Left ventricle myocardium inferior (tissue), 1 donor: ENCODE data around the gene MVB12A. TPM values are rescaled to one million over a fixed set of nuclear protein-coding genes. Genes with fewer than 3 reads are reported as not detected.

Source experiments
- DNase-seq: peaks from one replicate; pipeline ENCODE4 v3.0.0-alpha.2; 2020
- H3K27ac ChIP-seq: fragments of 200-600 bp; replicated peaks from 2 replicates; pipeline ENCODE4 v1.8.0; 2021
- H3K27me3 ChIP-seq: fragments of 200-600 bp; 2 replicates; pipeline ENCODE4 v1.8.0; 2021; ENCODE audit warnings: low read depth
- H3K36me3 ChIP-seq: fragments of 200-600 bp; 2 replicates; pipeline ENCODE4 v1.8.0; 2021
- H3K4me1 ChIP-seq: fragments of 200-600 bp; 2 replicates; pipeline ENCODE4 v1.8.0; 2021
- H3K4me3 ChIP-seq: fragments of 200-600 bp; 2 replicates; pipeline ENCODE4 v1.8.0; 2021; ENCODE audit warnings: mild to moderate bottlenecking, moderate library complexity
- H3K9me3 ChIP-seq: fragments of 200-600 bp; replicated peaks from 2 replicates; pipeline ENCODE4 v1.8.0; 2021
- intact Hi-C: fragments of 100-400 bp; cut with micrococcal nuclease; formaldehyde crosslinking; loops from one replicate; pipeline ENCODE4 v1.11.0; 2022
- total RNA-seq: library from RNA; stranded (reverse); fragmentation: NEBNext Ultra II Directional; extraction: Animal tissue kit (Norgen Biotek cat#: 25700); gene quantifications from one replicate; pipeline ENCODE4 v1.2.1, GENCODE V29; 2021
- TF ChIP-seq, protein P1 (sequence below): fragments of 200-600 bp; IDR thresholded peaks from 2 replicates; pipeline ENCODE4 v1.8.0; 2021; ENCODE audit warnings: antibody characterized with exemption, mild to moderate bottlenecking, borderline replicate concordance
- donor health status: DM: no; HTN: yes; CAD: no; lungs with severe emphysema.

The MVB12A gene
- total RNA-seq, 1 donor from 2014 or later: 19.6 TPM

DNA sequence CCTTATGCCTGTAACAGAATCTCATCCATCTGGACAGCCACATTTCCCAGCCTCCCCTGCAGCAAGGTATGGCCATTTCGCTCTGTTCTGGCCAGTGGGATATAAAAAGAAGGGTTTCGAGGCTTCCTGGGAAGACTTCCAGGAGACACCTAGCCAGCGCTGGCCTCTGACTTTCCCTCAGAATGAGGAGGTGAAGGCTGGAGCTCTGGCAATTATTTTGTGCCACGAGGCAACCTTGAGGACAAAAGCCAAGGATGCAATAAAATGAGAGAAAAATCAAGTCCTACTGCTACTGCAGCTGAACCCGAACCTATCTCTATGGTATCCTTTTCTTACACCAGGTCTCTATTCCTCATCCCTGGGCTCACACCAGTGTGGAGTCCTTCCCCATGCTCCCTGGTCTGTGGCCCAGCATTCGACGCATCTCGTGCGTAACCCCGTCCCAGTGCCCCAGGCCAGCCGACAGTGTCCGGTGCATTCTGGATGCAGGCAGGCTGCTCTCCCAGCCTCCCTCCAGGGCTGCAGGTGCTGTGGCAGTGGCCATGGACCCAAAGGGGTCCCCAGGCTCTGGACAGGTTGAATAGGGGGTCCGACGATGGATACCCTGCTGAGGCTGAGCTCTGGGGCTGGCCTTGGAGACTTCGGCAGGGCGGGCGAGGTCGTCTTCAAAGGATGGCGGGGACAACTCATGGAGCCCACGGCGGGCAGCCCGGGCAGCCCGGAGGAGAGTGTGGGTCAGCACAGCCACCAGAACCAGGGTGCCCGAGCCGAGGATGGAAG lies 16.4 kb downstream of the MVB12A start:
- intact Hi-C loops: no loop called here
- H3K4me1 ChIP-seq: no peaks in the 10 kb centered on the region
- no peak for DNase-seq
- no peak overlapping the region for H3K4me3 ChIP-seq
- TF ChIP-seq, protein P1, sequence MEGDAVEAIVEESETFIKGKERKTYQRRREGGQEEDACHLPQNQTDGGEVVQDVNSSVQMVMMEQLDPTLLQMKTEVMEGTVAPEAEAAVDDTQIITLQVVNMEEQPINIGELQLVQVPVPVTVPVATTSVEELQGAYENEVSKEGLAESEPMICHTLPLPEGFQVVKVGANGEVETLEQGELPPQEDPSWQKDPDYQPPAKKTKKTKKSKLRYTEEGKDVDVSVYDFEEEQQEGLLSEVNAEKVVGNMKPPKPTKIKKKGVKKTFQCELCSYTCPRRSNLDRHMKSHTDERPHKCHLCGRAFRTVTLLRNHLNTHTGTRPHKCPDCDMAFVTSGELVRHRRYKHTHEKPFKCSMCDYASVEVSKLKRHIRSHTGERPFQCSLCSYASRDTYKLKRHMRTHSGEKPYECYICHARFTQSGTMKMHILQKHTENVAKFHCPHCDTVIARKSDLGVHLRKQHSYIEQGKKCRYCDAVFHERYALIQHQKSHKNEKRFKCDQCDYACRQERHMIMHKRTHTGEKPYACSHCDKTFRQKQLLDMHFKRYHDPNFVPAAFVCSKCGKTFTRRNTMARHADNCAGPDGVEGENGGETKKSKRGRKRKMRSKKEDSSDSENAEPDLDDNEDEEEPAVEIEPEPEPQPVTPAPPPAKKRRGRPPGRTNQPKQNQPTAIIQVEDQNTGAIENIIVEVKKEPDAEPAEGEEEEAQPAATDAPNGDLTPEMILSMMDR: no peak
- no peaks in the 10 kb centered on the region for H3K27me3 ChIP-seq
- no peak overlapping the region for H3K27ac ChIP-seq
- no peaks in the 10 kb centered on the region for H3K36me3 ChIP-seq
- H3K9me3 ChIP-seq: peaks cover 5% of the 10 kb centered on the region

DNA sequence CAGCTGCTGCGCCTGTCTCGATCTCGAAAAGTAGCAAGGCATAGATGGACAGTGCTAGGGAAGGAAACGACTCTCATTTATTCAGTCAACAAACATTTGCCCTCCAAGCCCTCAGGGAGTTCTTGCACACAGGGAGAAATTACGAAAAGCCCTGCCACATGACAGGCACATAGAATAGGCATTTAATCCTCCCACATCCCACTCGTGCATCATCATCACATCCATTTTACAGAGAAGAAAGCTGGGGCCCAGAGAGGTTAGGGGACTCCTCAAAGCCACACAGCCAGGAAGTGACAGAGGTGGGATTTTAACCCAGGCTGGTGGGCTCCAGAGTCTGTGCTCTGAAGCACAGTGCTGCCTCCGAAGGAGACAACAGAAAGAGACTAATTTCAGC lies 17.0 kb downstream of the MVB12A start:
- TF ChIP-seq, protein P1: no peak
- intact Hi-C loops: no loop called here

DNA sequence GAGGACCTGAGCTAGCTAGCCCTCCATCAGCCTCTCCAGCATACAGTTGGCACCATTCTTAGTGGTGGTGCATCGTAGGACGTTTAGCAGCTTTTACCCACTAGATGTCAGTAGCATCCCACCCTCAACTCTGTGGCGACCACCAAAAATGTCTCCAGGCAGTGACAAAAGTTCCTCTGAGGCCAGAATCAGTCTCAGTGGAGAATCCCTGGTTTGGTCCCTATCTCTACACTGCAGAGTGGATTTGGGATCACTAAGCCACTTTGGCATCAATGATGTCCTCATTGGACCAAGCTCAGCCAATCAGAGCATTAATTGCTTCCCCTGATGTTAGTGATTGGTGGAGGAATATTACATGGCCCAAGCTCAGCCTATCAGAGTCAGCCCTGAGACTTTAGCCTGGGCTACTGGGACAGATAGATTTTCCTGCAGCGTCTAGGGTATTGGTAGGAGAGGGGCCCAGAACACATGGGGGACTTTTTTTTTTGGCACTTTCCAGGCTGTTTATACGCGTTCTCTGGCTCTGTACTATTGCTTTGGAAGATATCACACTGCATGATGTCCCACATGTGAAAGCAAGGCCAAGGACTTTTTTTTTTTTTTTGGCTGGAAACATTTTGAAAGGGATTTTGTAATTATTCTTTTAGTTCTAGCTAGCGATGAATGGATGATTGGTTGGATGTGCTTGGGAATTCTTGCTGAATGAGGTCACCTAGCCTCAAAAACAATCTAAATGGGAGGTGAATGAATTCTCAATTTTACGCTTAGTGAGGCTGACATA lies 21.6 kb downstream of the MVB12A start:
- no peaks in the 10 kb centered on the region for H3K27me3 ChIP-seq
- no peak for DNase-seq
- intact Hi-C loops: no loop called here
- H3K4me3 ChIP-seq: no peak overlapping the region
- no peaks in the 10 kb centered on the region for H3K4me1 ChIP-seq
- H3K27ac ChIP-seq: no peak overlapping the region
- TF ChIP-seq, protein P1: peak; percentile 51
- H3K9me3 ChIP-seq: peaks cover 4% of the 10 kb centered on the region
- no peaks in the 10 kb centered on the region for H3K36me3 ChIP-seq

More for the DNA sequence above, 17.0 kb downstream of the MVB12A start:
- no peak for DNase-seq
- Histone ChIP-seq H3K27ac (no peak overlapping the region), H3K4me1 (no peaks in the 10 kb centered on the region), H3K36me3 (no peaks in the 10 kb centered on the region), H3K4me3 (no peak overlapping the region), H3K27me3 (no peaks in the 10 kb centered on the region), H3K9me3 (peaks cover 8% of the 10 kb centered on the region)

DNA sequence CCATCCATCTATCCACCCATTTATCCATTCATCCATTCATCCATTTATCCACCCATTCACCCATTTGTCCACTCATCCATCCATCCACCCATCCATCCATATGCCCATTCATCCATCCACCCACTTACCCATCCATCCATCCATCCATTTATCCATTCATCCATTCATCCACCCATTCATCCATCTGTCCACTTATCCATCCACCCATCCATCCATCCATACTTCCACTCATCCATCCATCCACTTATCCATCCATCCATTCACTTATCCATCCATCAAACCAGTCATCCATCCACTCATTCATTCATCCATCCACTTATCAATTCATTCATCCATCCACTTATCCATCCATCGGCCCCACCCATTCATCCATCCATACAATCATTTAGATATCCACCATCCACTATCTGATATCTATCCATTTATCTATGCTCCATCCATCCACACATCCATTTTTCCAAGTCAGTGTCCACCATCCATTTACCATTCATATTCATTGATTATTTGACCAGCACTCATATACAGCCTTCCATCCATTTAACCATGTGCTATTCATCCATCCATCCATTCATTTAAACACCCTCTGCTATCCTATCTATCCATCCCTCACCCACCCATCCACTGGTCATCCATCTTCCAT lies 25.8 kb downstream of the MVB12A start:
- H3K4me3 ChIP-seq: no peak overlapping the region
- peaks cover 4% of the 10 kb centered on the region for H3K9me3 ChIP-seq
- intact Hi-C loops: no loop called here
- no peaks in the 10 kb centered on the region for H3K36me3 ChIP-seq
- no peak for DNase-seq
- H3K27me3 ChIP-seq: peaks cover 22% of the 10 kb centered on the region
- no peak overlapping the region for H3K27ac ChIP-seq
- peaks cover 8% of the 10 kb centered on the region for H3K4me1 ChIP-seq
- TF ChIP-seq, protein P1: no peak

DNA sequence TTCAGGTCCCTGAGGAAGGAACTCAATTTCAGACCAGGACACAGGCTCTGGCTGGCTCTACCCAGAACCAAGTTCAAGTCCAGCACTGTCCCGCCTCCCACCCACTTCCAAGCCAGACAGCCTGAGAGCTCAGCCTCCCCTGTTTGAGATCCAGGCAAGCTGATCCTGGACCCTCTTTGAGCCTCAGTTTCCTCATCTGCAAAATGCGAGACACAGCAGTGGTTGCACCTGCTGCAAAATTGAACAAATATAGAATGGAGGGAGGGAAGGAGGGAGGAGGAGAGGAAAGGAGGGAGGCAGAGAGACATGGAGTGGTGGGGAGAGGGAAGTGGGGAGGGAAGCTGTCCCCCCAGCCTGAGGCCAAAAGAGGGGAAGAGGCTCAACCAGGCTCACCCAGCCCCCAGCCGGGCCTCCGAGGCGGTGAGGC lies 27.9 kb downstream of the MVB12A start:
- peak overlapping the region; percentile 63 for H3K4me3 ChIP-seq
- no peak overlapping the region for H3K27ac ChIP-seq
- H3K36me3 ChIP-seq: no peaks in the 10 kb centered on the region
- intact Hi-C loops: no loop called here
- DNase-seq: no peak
- H3K27me3 ChIP-seq: peaks cover 42% of the 10 kb centered on the region
- TF ChIP-seq, protein P1: no peak
- peaks cover 8% of the 10 kb centered on the region for H3K4me1 ChIP-seq
- H3K9me3 ChIP-seq: no peaks in the 10 kb centered on the region
